GM12872 (cell line): Measurements from ENCODE around the gene MLXIPL.

ENCODE experiments used
- CTCF ChIP-seq: IDR thresholded peaks from 3 replicates; pipeline ENCODE4 v1.5.1; 2011; ENCODE audit warnings: low read depth, mild to moderate bottlenecking, low read length, moderate library complexity; ENCODE audit not compliant: insufficient read depth

Gene MLXIPL, protein sequence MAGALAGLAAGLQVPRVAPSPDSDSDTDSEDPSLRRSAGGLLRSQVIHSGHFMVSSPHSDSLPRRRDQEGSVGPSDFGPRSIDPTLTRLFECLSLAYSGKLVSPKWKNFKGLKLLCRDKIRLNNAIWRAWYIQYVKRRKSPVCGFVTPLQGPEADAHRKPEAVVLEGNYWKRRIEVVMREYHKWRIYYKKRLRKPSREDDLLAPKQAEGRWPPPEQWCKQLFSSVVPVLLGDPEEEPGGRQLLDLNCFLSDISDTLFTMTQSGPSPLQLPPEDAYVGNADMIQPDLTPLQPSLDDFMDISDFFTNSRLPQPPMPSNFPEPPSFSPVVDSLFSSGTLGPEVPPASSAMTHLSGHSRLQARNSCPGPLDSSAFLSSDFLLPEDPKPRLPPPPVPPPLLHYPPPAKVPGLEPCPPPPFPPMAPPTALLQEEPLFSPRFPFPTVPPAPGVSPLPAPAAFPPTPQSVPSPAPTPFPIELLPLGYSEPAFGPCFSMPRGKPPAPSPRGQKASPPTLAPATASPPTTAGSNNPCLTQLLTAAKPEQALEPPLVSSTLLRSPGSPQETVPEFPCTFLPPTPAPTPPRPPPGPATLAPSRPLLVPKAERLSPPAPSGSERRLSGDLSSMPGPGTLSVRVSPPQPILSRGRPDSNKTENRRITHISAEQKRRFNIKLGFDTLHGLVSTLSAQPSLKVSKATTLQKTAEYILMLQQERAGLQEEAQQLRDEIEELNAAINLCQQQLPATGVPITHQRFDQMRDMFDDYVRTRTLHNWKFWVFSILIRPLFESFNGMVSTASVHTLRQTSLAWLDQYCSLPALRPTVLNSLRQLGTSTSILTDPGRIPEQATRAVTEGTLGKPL

DNA sequence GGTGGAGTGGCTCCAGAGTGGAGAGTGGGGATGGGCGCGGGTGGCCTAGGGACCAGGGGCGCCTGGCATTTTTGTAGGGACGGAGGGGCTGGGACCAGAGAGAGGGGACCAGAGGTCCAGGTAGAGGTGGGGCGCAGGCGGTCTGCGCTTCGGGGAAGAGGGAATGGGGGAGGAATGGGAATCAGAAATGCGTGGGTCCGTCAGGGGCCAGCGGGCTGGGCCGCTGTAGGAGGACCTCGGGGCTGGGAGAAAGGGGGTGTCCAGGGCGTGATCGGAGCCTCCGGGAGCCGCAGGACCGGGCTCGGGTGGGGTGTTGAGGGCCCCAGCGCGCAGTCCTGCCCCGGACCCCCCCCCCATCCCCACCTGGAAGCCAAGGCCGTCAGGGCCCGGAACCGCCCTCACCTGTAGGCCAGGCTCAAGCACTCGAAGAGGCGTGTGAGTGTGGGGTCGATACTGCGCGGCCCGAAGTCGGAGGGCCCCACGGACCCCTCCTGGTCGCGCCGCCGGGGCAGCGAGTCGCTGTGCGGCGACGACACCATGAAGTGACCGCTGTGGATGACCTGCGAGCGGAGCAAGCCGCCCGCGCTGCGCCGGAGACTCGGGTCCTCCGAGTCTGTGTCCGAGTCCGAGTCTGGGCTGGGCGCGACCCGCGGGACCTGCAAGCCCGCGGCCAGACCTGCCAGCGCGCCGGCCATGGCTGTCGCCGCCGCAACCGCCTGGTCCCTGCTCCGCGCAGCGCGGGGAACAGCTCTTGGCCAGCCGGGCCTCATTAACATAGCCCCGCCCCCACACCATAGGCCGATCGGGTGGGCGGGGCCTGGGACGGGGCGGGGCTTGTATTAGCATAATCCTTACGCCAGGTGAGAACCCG is at the start of gene MLXIPL:
Gene MLXIPL, minus strand, starts transcription at position 725 of the 871 bp plus-strand sequence. Its CDS starts 30 bp downstream, at position 695.
- no peak for TF ChIP-seq CTCF

DNA sequence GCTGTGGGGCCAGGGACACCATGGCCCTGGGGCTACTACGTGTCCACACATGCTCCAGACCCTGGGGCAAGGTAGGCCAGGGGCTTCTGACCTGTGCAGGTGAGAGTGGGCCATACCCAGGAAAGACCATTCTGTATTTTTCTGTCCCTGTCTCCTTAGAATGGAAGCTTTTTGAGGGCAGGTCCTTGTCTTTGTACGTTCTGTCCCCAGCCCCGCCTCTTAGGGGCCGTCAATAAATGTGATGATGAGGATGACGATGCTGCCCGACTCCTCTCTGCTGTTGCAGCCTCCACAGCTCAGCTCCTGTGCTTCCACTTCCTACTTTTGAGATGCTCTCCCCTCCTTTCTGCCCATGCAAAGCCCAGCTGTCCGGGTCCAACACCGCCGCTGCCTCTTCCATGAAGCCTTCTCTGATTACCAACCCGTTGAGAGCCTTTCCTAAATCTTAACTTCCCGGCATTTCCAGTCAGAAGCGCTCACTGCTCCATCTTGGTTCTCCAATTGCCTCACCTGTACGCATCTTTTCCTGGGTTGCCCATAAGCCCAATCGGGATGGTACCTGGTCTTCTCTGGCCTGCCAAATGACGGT is 47.6 kb upstream of the MLXIPL start:
- no peak for TF ChIP-seq CTCF

- no peak for TF ChIP-seq CTCF
Measured at GRCh38 chr7:73671322-73671661, 47.0 kb upstream of the MLXIPL start.

GRCh38 chr7:73669858-73670385 is 45.6 kb upstream of the MLXIPL start:
- no peak for TF ChIP-seq CTCF

DNA sequence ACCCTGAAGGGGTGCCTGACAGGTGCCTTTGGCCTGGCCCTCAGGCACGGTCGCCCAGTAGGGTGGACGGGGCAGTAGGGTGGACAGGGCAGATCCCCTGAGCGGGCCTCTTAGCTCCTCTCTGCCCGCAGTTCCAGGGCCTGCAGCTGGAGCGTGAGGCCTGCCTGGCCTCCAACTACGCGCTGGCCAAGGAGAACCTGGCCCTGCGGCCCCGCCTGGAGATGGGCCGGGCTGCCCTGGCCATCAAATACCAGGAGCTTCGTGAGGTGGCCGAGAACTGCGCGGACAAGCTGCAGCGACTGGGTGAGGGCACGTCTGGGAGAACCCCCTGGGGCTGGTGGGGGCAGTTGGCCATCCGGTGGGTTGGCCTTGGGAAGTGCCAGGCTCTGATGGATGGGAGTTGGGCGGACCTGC is 45.0 kb upstream of the MLXIPL start:
- no peak for TF ChIP-seq CTCF

DNA sequence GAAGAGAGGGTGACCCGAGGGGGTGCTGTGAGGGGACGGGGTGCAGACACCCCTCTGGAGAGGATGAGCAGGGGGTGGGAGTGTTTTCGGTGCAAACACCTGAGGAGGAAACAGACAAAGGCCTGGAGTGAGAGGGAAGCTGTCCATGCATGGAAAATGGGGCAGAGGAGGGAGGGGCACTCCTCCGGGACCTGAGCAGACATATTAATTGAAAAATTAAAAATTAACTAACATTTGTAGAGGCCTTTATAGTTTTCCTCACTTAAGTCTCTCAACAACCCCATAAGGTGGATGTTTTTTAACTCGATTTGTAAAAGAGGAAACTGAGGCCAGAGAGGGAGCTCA is 44.5 kb upstream of the MLXIPL start:
- TF ChIP-seq CTCF, result no peak
